ENCODE data around the gene DLGAP3.

- TF ChIP-seq, protein P1, sequence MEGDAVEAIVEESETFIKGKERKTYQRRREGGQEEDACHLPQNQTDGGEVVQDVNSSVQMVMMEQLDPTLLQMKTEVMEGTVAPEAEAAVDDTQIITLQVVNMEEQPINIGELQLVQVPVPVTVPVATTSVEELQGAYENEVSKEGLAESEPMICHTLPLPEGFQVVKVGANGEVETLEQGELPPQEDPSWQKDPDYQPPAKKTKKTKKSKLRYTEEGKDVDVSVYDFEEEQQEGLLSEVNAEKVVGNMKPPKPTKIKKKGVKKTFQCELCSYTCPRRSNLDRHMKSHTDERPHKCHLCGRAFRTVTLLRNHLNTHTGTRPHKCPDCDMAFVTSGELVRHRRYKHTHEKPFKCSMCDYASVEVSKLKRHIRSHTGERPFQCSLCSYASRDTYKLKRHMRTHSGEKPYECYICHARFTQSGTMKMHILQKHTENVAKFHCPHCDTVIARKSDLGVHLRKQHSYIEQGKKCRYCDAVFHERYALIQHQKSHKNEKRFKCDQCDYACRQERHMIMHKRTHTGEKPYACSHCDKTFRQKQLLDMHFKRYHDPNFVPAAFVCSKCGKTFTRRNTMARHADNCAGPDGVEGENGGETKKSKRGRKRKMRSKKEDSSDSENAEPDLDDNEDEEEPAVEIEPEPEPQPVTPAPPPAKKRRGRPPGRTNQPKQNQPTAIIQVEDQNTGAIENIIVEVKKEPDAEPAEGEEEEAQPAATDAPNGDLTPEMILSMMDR (conservative IDR thresholded peaks at IDR 0.05 in 1 of 2, IDR thresholded peaks at IDR 0.05 in 1 of 2; ENCODE audit: extremely low read depth in 1 of 2, insufficient read depth in 1 of 2, low read depth in 1 of 2, low read length in 2 of 2), result no peak
- no peak for TF ChIP-seq EZH2 (IDR thresholded peaks at IDR 0.05; ENCODE audit: borderline replicate concordance, low read length)
Measured at GRCh38 chr1:34910425-34910824, 19.0 kb downstream of the DLGAP3 start.

All from mammary epithelial cell (primary cell).